Smooth muscle cell (in vitro differentiated cells): ENCODE measurements around the gene CUBN. TPM values are rescaled to one million over a fixed set of nuclear protein-coding genes. Genes with fewer than 3 reads are reported as not detected.

Experiments used
- DNase-seq: peaks from one replicate; lab custom pipeline; 2025; ENCODE audit not compliant: unreplicated experiment; lab: John Stamatoyannopoulos, UW
- H2AFZ ChIP-seq: fragments of 200-600 bp; sonication (generic); 2 replicates; pipeline ENCODE4 v1.6.0; 2016; ENCODE audit warnings: antibody characterized with exemption, low read depth, mild to moderate bottlenecking
- H3F3A ChIP-seq: fragments of 200-600 bp; sonication (generic); 2 replicates; pipeline ENCODE4 v1.6.0; 2017; ENCODE audit warnings: antibody characterized with exemption, low read depth
- H3K27ac ChIP-seq: fragments of 200-600 bp; sonication (generic); 2 replicates; pipeline ENCODE4 v1.5.1; 2016; ENCODE audit warnings: low read depth, mild to moderate bottlenecking
- H3K27me3 ChIP-seq: fragments of 200-600 bp; sonication (generic); 2 replicates; pipeline ENCODE4 v1.6.1; 2016; ENCODE audit warnings: low read depth, mild to moderate bottlenecking
- H3K36me3 ChIP-seq: fragments of 200-600 bp; sonication (generic); 2 replicates; pipeline ENCODE4 v1.5.1; 2016; ENCODE audit warnings: low read depth
- H3K4me1 ChIP-seq: fragments of 200-600 bp; sonication (generic); 2 replicates; pipeline ENCODE4 v1.5.1; 2016; ENCODE audit warnings: low read depth
- H3K4me2 ChIP-seq: fragments of 200-600 bp; sonication (generic); 2 replicates; pipeline ENCODE4 v1.6.0; 2016; ENCODE audit warnings: mild to moderate bottlenecking
- H3K4me3 ChIP-seq: fragments of 200-600 bp; sonication (generic); 2 replicates; pipeline ENCODE4 v1.5.1; 2016; ENCODE audit warnings: mild to moderate bottlenecking
- H3K79me2 ChIP-seq: fragments of 200-600 bp; sonication (generic); 2 replicates; pipeline ENCODE4 v1.6.0; 2016; ENCODE audit warnings: low read depth, mild to moderate bottlenecking
- H3K9ac ChIP-seq: fragments of 200-600 bp; sonication (generic); 2 replicates; pipeline ENCODE4 v1.6.0; 2016; ENCODE audit warnings: low read depth
- H3K9me3 ChIP-seq: fragments of 200-600 bp; sonication (generic); replicated peaks from 2 replicates; pipeline ENCODE4 v1.5.1; 2016; ENCODE audit warnings: low read depth
- H4K20me1 ChIP-seq: fragments of 200-600 bp; sonication (generic); 2 replicates; pipeline ENCODE4 v1.6.0; 2016; ENCODE audit warnings: low read depth
- CTCF ChIP-seq: fragments of 200-600 bp; sonication (generic); IDR thresholded peaks from 2 replicates; pipeline ENCODE4 v1.5.1; 2017; ENCODE audit warnings: borderline replicate concordance, mild to moderate bottlenecking, antibody characterized with exemption; ENCODE audit not compliant: insufficient read depth, poor library complexity, severe bottlenecking
- WGBS: methylation state at CpG from one replicate; pipeline ENCODE4 v1.1.7; 2016; ENCODE audit warnings: low lambda C conversion rate; 5-methylcytosine and 5-hydroxymethylcytosine counted together
- polyA plus RNA-seq: library from polyadenylated mRNA; unstranded; fragments of >200 nt; fragmentation: Nextera tagmentation; extraction: Ambion mirVana; gene quantifications from 2 replicates; pipeline ENCODE4 v1.2.1, GENCODE V29; 2016
- total RNA-seq: library from RNA; depleted of rRNA; stranded (reverse); fragments of >200 nt; gene quantifications from 2 replicates; pipeline ENCODE4 v1.2.3, GENCODE V29; 2014

Gene CUBN
- total and polyA plus RNA-seq, 2 experiments from 2014 or later = 0.62 to 4.7 TPM

GRCh38 chr10:16943295-16944285 is 186.0 kb downstream of the CUBN start:
- Histone ChIP-seq H3K27me3 (no peaks in the 10 kb centered on the region), H3F3A (peaks cover 3% of the 10 kb centered on the region), H3K27ac (peak overlapping the region; percentile 66), H3K79me2 (no peaks in the 10 kb centered on the region), H3K4me3 (no peak overlapping the region), H2AFZ (no peak overlapping the region), H3K9ac (no peak overlapping the region), H3K4me2 (peak overlapping the region; percentile 12), H3K4me1 (peaks cover 4% of the 10 kb centered on the region), H3K9me3 (no peaks in the 10 kb centered on the region), H4K20me1 (no peaks in the 10 kb centered on the region), H3K36me3 (no peaks in the 10 kb centered on the region)
- 84% methylated on average over 8 of the region's 8 CpGs for WGBS
- DNase-seq = no peak
- no peak for TF ChIP-seq CTCF

- H3K4me1 ChIP-seq = peaks cover 4% of the 10 kb centered on the region
- H3K36me3 ChIP-seq = no peaks in the 10 kb centered on the region
- no peaks in the 10 kb centered on the region for H3K9me3 ChIP-seq
- peak overlapping the region; percentile 27 for H3K27ac ChIP-seq
- H3K4me3 ChIP-seq = no peak overlapping the region
- no peaks in the 10 kb centered on the region for H3K27me3 ChIP-seq
- H3F3A ChIP-seq = peaks cover 3% of the 10 kb centered on the region
- H3K79me2 ChIP-seq = no peaks in the 10 kb centered on the region
- no peak for DNase-seq
- no peak overlapping the region for H2AFZ ChIP-seq
- TF ChIP-seq CTCF = no peak
- no peaks in the 10 kb centered on the region for H4K20me1 ChIP-seq
- no peak overlapping the region for H3K9ac ChIP-seq
- peak overlapping the region; percentile 34 for H3K4me2 ChIP-seq
- WGBS = 68% methylated on average over 3 of the region's 4 CpGs
These were observed 187.1 kb downstream of the CUBN start for GRCh38 chr10:16942381-16943078.

GRCh38 chr10:16941870-16942269 is 187.7 kb downstream of the CUBN start:
- no peak for TF ChIP-seq CTCF
- Histone ChIP-seq H3K36me3 (no peaks in the 10 kb centered on the region), H3K9me3 (no peaks in the 10 kb centered on the region), H2AFZ (no peak overlapping the region), H3K9ac (no peak overlapping the region), H3F3A (peaks cover 3% of the 10 kb centered on the region), H3K79me2 (no peaks in the 10 kb centered on the region), H3K27ac (peak overlapping the region; percentile 27), H4K20me1 (no peaks in the 10 kb centered on the region), H3K4me1 (peaks cover 4% of the 10 kb centered on the region), H3K4me2 (peak overlapping the region; percentile 34), H3K27me3 (no peaks in the 10 kb centered on the region), H3K4me3 (no peak overlapping the region)
- 90% methylated on average over 4 of the region's 4 CpGs for WGBS
- no peak for DNase-seq
